Omental fat pad (tissue), 4 donors: ENCODE data around the gene KDM6A. TPM values are rescaled to one million over a fixed set of nuclear protein-coding genes. Genes with fewer than 3 reads are reported as not detected.

Experiments
- ATAC-seq: fragments of 150-250 bp; one replicate; pipeline ENCODE4 v1.9.1; 2016; ENCODE audit warnings: mild to moderate bottlenecking, moderate library complexity; ENCODE audit not compliant: low FRiP score
- DNase-seq: peaks from one replicate; pipeline ENCODE4 v3.0.0-alpha.2; 2019; ENCODE audit warnings: low spot score
- CTCF ChIP-seq, 3 donors: fragments of 450-650 bp; IDR thresholded peaks; one replicate each; pipeline ENCODE4 v1.5.1; 2016 to 2017; ENCODE audit warnings: antibody characterized with exemption in 3 of 3, mild to moderate bottlenecking in 3 of 3, moderate library complexity in 2 of 3
- total RNA-seq, 4 donors: library from RNA; depleted of rRNA; stranded (reverse); fragments of >200 nt; gene quantifications; one replicate each; pipeline ENCODE4 v1.1.0, GENCODE V29; 2016

KDM6A gene
- total RNA-seq, 4 donors from 2014 or later, result 24.4 to 41.3 (median 29.9) TPM

- DNase-seq, result no peak
- TF ChIP-seq CTCF (IDR thresholded peaks at IDR 0.05), result no peak
- ATAC-seq, result no peak
Observed at GRCh38 chrX:45138525-45138924, 265.5 kb downstream of the KDM6A start.

- TF ChIP-seq CTCF (IDR thresholded peaks at IDR 0.05), result no peak
- ATAC-seq (no peak), DNase-seq (no peak)
Observed at GRCh38 chrX:45140812-45141211, 267.8 kb downstream of the KDM6A start.

GRCh38 chrX:45142185-45142584 is 269.2 kb downstream of the KDM6A start:
- TF ChIP-seq CTCF (IDR thresholded peaks at IDR 0.05), result no peak
- ATAC-seq (no peak), DNase-seq (no peak)

GRCh38 chrX:45143455-45143854 is 270.5 kb downstream of the KDM6A start:
- ATAC-seq, result no peak
- no peak for DNase-seq
- no peak for TF ChIP-seq CTCF (IDR thresholded peaks at IDR 0.05)

GRCh38 chrX:45145492-45146215 is 272.7 kb downstream of the KDM6A start:
- no peak for TF ChIP-seq CTCF (IDR thresholded peaks at IDR 0.05)
- ATAC-seq (no peak), DNase-seq (no peak)

- DNase-seq (no peak), ATAC-seq (no peak)
- no peak for TF ChIP-seq CTCF (IDR thresholded peaks at IDR 0.05)
Observed at GRCh38 chrX:45150821-45151220, 277.8 kb downstream of the KDM6A start.

- no peak for TF ChIP-seq CTCF (IDR thresholded peaks at IDR 0.05)
- DNase-seq (no peak), ATAC-seq (no peak)
Observed at GRCh38 chrX:45154033-45154360, 281.0 kb downstream of the KDM6A start.
